HG02885 (cell line): ENCODE results near the gene SMIM14.
"Not testable (repeated sequence)": the region's sequence is repeated elsewhere in the genome, so short reads cannot be mapped to it uniquely, and the experiment has no call there.

Experiments used
- ATAC-seq: cut with Tn5 transposase; IDR thresholded peaks from one replicate; pipeline ENCODE4 v1.9.1; 2021; ENCODE audit warnings: mild to moderate bottlenecking; ENCODE audit not compliant: unreplicated experiment, poor library complexity

Gene SMIM14

DNA sequence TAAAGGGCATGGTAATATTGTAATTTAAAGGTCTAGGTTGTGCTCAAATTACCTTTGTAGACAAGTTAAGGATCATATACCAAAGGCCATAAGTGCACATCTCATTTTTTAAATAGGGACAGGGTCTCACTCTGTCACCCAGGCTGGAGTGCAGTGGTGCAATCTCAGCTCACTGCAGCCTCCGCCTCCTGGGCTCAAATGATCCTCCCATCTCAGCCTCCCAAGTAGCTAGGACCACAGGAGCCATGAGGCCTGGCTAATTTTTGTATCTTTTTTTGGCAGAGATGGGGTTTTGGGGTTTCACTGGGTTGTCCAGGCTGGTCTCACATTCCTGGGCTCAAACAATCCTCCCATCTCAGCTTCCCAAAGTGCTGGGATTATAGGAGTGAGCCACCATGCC is 124.4 kb downstream of the SMIM14 start:
- not testable (repeated sequence) for ATAC-seq

DNA sequence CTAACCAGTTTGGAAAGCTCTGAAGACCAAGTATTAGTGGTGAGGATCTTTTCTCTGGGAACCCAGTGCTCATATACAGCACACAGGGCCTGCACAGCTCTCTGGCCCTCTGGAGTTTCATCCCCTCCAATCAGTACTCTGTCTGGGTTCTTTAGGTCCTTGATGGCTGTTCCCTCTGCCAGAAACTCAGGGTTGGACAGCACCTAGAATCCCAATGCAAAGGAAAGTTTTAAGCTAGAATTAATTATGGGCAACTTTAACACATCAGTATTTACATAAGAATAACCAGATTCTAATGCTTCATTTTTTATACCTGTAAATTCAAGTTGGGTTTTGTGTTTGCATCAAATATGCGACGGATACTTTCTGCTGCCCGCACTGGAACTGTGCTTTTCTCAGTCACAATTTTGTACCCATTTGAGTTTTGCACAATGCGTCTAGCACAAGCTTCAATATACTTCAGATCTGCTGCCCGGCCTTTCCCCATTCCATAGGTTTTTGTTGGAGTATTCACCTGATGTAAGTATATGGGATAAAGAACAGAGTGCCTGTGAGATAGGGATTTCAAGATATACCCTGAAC is 128.2 kb downstream of the SMIM14 start:
- no peak for ATAC-seq

DNA sequence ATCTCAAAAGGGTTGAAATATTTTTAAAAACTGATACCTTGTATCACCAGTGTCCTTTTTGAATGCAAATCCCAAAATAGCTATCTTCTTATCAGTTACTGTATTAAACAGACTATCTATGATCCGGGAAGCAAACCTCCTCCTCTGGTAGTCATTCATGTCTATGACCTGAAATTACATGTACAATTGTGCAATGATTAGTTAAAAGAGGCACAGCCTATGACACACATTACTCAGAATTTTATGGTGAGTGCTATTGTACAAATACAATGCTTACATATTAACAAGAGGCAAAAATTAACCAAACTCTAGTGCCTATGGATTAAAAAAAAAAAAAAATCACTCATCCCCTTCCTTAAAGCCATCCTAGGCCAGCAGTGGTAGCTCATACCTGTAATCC is 133.1 kb downstream of the SMIM14 start:
- no peak for ATAC-seq

DNA sequence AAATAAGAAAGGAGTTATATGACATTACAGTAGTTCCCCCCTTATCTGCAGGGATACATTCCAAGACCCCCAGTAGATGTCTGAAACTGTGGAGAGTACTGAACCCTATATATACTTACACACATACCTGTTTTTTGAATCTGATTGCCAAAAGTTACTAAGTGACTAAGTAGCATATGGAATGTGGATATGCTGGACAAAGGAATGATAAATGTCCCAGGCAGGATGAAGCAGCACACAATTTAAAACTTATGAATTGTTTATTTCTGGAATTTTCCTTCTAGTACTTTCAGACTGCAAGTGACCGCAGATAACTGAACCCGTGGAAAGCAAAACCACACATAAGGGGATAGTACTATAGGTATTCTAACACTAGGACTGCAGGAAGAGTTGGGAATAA is 134.1 kb downstream of the SMIM14 start:
- ATAC-seq, result no peak

DNA sequence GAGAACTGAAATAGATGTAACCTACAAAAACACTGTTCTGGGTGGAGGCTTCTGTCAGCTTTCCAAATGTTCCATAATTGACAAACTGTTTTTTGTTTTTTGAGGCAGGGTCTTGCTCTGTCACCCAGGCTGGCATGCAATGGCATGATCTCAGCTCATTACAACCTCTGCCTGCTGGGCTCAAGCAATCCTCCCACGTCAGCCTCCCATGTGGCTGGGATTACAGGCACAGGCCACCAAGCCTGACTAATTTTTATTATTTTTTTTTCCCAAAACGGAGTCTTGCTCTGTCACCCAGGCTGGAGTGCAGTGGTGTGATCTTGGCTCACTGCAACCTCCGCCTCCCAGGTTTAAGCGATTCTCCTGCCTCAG is 136.0 kb downstream of the SMIM14 start:
- ATAC-seq, result not testable (repeated sequence)

DNA sequence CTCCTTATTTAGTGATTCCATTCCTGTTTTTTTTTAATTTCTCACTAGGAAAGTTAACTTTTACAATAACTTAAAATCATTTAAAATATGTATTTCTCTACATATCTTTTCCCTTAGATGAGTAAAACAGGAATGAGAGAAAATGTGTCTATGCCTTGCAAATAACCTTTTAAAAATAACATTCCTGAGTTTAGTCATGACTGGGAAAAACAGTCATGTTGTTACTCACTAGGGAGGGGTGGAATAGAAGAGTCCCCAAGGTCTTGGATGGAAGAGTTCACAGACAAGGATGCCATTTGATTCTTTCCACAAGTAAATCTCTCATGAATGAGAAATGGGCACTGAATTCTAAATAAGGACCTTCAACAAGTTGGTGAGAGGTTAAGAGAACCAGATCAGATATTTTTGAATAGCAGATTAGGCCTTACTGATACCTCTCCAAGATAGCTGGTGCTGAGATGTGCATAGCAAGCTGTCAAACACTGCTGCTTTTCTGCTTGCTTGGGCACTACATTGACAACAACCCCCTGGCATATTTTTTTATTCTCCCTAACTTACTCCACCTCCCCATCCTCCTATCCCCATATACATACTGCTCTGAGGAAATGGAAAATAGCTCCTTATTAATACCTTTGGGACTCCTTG is 136.5 kb downstream of the SMIM14 start:
- no peak for ATAC-seq

DNA sequence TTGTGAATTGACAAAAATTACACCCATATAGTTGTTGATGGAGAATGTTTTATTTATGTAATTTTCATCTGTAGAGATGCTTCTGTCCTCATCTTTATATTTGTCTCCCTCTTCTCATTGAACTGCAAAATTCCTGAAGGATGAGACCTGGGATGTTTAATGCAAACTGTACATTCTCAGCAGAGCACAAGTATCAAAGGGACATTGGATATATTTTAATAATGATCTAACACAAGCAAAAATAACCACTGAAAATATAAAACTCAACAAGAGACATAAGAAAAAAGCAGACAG is 140.0 kb downstream of the SMIM14 start:
- no peak for ATAC-seq

DNA sequence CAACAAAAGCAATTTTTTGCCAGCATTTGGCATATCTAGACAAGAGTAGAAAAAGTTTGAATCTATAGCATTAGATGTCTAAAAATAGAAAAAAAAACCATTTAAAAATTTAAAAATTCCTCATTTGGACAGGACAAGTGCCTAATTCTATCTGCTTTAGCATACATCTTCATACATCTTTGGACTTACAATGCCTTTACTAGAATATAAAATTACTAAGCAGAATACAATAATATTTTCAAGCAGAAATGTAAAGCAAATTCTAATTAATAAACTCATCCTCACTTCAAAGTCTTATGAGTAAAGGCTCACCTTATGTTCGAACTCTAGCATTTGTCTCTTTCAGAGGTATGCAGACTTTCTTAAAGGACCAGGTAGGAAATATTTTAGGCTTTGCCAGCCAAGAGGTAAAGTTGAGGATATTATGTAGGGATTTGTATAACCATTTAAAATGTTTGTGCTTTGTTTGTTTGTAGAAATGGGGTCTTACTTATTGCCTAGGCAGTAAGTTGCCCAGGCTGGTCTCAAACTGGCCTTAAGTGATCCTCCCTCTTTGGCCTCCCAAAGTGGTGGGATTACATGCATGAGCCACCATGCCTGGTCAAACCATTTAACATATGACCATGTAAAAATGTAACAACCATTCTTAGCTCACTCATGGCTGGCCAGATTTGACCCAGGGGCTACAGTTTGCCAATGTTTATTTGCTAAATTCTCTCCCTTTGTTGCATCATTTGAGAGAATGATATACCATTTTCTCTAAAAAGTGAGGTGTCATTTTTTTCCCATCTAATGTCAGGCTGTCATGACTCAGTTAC is 140.5 kb downstream of the SMIM14 start:
- no peak for ATAC-seq
